ENCODE results near the gene CHID1.

CHID1 gene

GRCh38 chr11:888310-889212 lies 22.0 kb downstream of the CHID1 start:
- DNase-seq (ENCODE audit: low read depth in 2 of 2) = no peak

- no peak for DNase-seq (ENCODE audit: low read depth in 2 of 2)
These were observed 23.0 kb downstream of the CHID1 start for GRCh38 chr11:887589-887988.

GRCh38 chr11:886568-886967 lies 24.0 kb downstream of the CHID1 start:
- DNase-seq (ENCODE audit: low read depth in 2 of 2) = no peak

- DNase-seq (ENCODE audit: low read depth in 2 of 2) = no peak
These were observed 26.0 kb downstream of the CHID1 start for GRCh38 chr11:884578-885070.

- DNase-seq (ENCODE audit: low read depth in 2 of 2) = no peak
These were observed 27.1 kb downstream of the CHID1 start for GRCh38 chr11:883527-883926.

- no peak for DNase-seq (ENCODE audit: low read depth in 2 of 2)
These were observed 28.0 kb downstream of the CHID1 start for GRCh38 chr11:882596-882995.

GRCh38 chr11:880447-880846 lies 30.2 kb downstream of the CHID1 start:
- no peak for DNase-seq (ENCODE audit: low read depth in 2 of 2)

- peak; percentile 12 to 16 for DNase-seq (ENCODE audit: low read depth in 2 of 2)
These were observed 33.0 kb downstream of the CHID1 start for GRCh38 chr11:877565-877964.

GRCh38 chr11:876545-876944 lies 34.1 kb downstream of the CHID1 start:
- DNase-seq (ENCODE audit: low read depth in 2 of 2) = no peak

- no peak for DNase-seq (ENCODE audit: low read depth in 2 of 2)
These were observed 34.8 kb downstream of the CHID1 start for GRCh38 chr11:875769-876301.

- DNase-seq (ENCODE audit: low read depth in 2 of 2) = no peak
These were observed 35.4 kb downstream of the CHID1 start for GRCh38 chr11:875203-875602.

- DNase-seq (ENCODE audit: low read depth in 2 of 2) = no peak
These were observed 36.9 kb downstream of the CHID1 start for GRCh38 chr11:873706-874105.

- DNase-seq (ENCODE audit: low read depth in 2 of 2) = no peak
These were observed 37.8 kb downstream of the CHID1 start for GRCh38 chr11:872799-873198.

- DNase-seq (ENCODE audit: low read depth in 2 of 2) = no peak
These were observed 39.1 kb downstream of the CHID1 start for GRCh38 chr11:871472-871871.

GRCh38 chr11:870418-870817 lies 40.2 kb downstream of the CHID1 start:
- DNase-seq (ENCODE audit: low read depth in 2 of 2) = no peak

GRCh38 chr11:870127-870413 lies 40.5 kb downstream of the CHID1 start:
- DNase-seq (ENCODE audit: low read depth in 2 of 2) = no peak

GRCh38 chr11:869399-870126 lies 41.0 kb downstream of the CHID1 start:
- no peak for DNase-seq (ENCODE audit: low read depth in 2 of 2)

GRCh38 chr11:868802-869201 lies 41.8 kb downstream of the CHID1 start:
- no peak for DNase-seq (ENCODE audit: low read depth in 2 of 2)

GRCh38 chr11:868394-868793 lies 42.2 kb downstream of the CHID1 start:
- no peak for DNase-seq (ENCODE audit: low read depth in 2 of 2)

- no peak for DNase-seq (ENCODE audit: low read depth in 2 of 2)
These were observed 42.7 kb downstream of the CHID1 start for GRCh38 chr11:867856-868358.

GRCh38 chr11:866481-866880 lies 44.1 kb downstream of the CHID1 start:
- no peak for DNase-seq (ENCODE audit: low read depth in 2 of 2)

Data from stimulated activated CD8-positive, alpha-beta memory T cell treated with anti-CD3 and anti-CD28 coated beads, Interleukin-2, amount 100 ng/mL, for 48 hours (primary cell).